SK-N-SH treated with all-trans-retinoic acid at 6 μM for 48 hours (cell line): ENCODE measurements around the gene ROM1.
A peak's percentile ranks its signal among the peaks of the same experiment; 100 is the strongest.

ENCODE experiments used
- BACH2 ChIP-seq: fragments of 250-450 bp; sonication (Bioruptor Pico); IDR thresholded peaks from 2 replicates; pipeline ENCODE4 v1.9.0; 2021; ENCODE audit warnings: mild to moderate bottlenecking, borderline replicate concordance
- RARB ChIP-seq: fragments of 250-450 bp; sonication (Bioruptor Pico); IDR thresholded peaks from 2 replicates; pipeline ENCODE4 v1.8.0; 2021; ENCODE audit warnings: mild to moderate bottlenecking, moderate library complexity
- TCF4 ChIP-seq: fragments of 250-450 bp; sonication (Bioruptor Pico); IDR thresholded peaks from 2 replicates; pipeline ENCODE4 v1.8.0; 2021; ENCODE audit warnings: mild to moderate bottlenecking, moderate library complexity, borderline replicate concordance
- ZNF565 ChIP-seq: fragments of 450-650 bp; formaldehyde crosslinking; conservative IDR thresholded peaks from 2 replicates; pipeline ENCODE4 v1.5.0; 2020; ENCODE audit warnings: low read depth, mild to moderate bottlenecking, moderate library complexity
- ZNF8 ChIP-seq: fragments of 450-650 bp; formaldehyde crosslinking; IDR thresholded peaks from 2 replicates; pipeline ENCODE4 v1.5.0; 2020; ENCODE audit warnings: mild to moderate bottlenecking, moderate library complexity
- TF ChIP-seq, protein P1 (sequence below): fragments of 250-450 bp; sonication (Bioruptor Pico); IDR thresholded peaks from 2 replicates; pipeline ENCODE4 v1.5.1; 2020; ENCODE audit warnings: low read depth, mild to moderate bottlenecking, moderate library complexity
- TF ChIP-seq, protein P2 (sequence below): fragments of 250-450 bp; sonication (Bioruptor Pico); IDR thresholded peaks from 2 replicates; pipeline ENCODE4 v1.8.0; 2020; ENCODE audit warnings: mild to moderate bottlenecking, moderate library complexity, borderline replicate concordance

DNA sequence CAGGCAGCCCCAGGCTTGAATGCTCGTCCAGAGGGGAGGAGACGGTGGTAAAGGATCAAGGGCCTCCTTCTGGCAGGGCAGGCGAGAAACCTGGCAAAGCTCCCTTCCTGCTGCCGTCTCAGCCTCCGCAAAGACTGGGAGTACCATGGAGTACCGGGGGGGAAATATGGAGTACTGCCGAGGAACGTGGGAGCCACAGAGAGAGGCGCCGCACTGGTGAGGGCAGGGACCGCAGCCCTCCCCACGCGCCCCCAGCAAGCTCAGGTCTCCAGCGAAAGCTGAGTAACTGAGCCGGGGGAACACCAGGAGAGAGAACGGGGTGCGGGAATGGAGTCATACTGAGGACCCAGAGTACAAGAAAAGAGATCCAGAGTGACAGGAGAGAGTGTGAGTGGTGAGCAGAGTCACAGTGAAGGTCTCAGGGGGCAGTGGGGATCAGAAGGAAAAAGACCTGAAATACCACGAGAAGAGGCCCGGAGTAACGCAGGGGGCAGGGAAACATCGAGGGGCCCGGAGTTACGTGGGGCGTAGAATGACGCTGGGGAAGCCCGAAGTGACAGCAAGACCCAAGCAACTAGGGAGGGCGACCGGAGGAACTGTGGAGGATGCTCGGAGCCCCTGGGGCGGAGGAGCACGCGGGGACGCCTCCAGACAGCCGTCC, 1.2 kb upstream of the ROM1 start:
- TF ChIP-seq, protein P1, sequence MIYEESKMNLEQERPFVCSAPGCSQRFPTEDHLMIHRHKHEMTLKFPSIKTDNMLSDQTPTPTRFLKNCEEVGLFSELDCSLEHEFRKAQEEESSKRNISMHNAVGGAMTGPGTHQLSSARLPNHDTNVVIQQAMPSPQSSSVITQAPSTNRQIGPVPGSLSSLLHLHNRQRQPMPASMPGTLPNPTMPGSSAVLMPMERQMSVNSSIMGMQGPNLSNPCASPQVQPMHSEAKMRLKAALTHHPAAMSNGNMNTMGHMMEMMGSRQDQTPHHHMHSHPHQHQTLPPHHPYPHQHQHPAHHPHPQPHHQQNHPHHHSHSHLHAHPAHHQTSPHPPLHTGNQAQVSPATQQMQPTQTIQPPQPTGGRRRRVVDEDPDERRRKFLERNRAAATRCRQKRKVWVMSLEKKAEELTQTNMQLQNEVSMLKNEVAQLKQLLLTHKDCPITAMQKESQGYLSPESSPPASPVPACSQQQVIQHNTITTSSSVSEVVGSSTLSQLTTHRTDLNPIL (CRISPR knock-in tag) = no peak
- TF ChIP-seq ZNF8 (CRISPR knock-in tag) = no peak
- TF ChIP-seq ZNF565 (CRISPR knock-in tag) = no peak
- TF ChIP-seq RARB (CRISPR knock-in tag) = no peak
- no peak for TF ChIP-seq BACH2 (CRISPR knock-in tag)
- TF ChIP-seq, protein P2, sequence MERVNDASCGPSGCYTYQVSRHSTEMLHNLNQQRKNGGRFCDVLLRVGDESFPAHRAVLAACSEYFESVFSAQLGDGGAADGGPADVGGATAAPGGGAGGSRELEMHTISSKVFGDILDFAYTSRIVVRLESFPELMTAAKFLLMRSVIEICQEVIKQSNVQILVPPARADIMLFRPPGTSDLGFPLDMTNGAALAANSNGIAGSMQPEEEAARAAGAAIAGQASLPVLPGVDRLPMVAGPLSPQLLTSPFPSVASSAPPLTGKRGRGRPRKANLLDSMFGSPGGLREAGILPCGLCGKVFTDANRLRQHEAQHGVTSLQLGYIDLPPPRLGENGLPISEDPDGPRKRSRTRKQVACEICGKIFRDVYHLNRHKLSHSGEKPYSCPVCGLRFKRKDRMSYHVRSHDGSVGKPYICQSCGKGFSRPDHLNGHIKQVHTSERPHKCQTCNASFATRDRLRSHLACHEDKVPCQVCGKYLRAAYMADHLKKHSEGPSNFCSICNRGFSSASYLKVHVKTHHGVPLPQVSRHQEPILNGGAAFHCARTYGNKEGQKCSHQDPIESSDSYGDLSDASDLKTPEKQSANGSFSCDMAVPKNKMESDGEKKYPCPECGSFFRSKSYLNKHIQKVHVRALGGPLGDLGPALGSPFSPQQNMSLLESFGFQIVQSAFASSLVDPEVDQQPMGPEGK = 0 out of 2 replicates have a peak, but pooled peaks have one; percentile 52
- no peak for TF ChIP-seq TCF4 (CRISPR knock-in tag)
